ENCODE data around the gene KPNA2. TPM values are rescaled to one million over a fixed set of nuclear protein-coding genes. Genes with fewer than 3 reads are reported as not detected.

KPNA2 gene
- total and polyA plus RNA-seq, 2 of the 13 experiments (the other 11 are each of a cell fraction or from before 2014, with no cell fraction given) = 111 to 305 TPM

DNA sequence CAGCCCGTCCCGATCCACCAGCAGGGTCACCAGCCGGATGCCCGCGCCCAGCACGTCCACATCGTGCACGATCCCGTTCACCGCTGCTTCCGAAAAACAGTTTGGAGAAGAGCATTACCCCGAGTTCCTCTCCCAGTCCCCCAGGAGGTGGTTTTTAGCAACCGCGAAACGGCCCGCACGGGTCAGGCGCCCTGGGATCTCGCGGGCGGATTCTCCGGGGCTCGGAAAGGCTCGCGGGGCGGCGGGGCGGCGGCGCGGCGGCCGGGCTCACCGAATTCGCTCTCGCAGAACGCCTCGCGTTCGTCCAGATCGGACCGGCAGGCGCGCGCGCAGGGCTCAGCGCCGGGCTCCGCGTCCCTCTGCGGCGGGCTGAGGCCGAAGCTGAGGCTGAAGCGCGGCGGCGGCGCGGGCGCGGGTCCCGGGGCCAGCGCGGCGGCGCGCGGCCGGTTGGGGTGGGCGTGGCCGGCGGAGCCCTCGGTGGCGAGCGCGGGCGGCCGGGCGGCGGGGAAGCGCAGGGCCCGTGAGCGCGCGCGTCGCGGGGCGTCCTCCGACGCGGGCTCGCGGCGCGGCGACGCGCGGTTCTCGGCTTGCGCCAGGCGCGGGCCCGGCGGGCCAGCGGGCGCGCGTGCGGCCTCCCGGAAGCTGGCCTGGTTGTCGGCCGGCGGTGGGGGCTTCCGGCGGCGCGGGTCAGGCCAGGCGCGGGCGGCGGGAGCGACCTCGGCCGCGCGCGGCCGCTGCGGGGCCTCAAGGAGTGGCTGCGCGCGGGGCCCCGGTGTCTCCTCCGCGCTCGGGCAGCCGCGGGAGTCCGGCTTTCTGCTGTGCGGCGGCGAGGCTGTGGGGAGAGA, 42.2 kb upstream of the KPNA2 start (continued):
- TF ChIP-seq NCOR1 (IDR thresholded peaks at IDR 0.05; ENCODE audit: borderline replicate concordance, low read length) = no peak
- no peak for TF ChIP-seq DNMT3B (CRISPR knock-in tag; conservative IDR thresholded peaks at IDR 0.05)
- TF ChIP-seq, protein P1, sequence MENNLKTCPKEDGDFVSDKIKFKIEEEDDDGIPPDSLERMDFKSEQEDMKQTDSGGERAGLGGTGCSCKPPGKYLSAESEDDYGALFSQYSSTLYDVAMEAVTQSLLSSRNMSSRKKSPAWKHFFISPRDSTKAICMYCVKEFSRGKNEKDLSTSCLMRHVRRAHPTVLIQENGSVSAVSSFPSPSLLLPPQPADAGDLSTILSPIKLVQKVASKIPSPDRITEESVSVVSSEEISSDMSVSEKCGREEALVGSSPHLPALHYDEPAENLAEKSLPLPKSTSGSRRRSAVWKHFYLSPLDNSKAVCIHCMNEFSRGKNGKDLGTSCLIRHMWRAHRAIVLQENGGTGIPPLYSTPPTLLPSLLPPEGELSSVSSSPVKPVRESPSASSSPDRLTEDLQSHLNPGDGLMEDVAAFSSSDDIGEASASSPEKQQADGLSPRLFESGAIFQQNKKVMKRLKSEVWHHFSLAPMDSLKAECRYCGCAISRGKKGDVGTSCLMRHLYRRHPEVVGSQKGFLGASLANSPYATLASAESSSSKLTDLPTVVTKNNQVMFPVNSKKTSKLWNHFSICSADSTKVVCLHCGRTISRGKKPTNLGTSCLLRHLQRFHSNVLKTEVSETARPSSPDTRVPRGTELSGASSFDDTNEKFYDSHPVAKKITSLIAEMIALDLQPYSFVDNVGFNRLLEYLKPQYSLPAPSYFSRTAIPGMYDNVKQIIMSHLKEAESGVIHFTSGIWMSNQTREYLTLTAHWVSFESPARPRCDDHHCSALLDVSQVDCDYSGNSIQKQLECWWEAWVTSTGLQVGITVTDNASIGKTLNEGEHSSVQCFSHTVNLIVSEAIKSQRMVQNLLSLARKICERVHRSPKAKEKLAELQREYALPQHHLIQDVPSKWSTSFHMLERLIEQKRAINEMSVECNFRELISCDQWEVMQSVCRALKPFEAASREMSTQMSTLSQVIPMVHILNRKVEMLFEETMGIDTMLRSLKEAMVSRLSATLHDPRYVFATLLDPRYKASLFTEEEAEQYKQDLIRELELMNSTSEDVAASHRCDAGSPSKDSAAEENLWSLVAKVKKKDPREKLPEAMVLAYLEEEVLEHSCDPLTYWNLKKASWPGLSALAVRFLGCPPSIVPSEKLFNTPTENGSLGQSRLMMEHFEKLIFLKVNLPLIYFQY (CRISPR knock-in tag; IDR thresholded peaks at IDR 0.05; ENCODE audit: borderline replicate concordance) = no peak
- TF ChIP-seq, protein P2, sequence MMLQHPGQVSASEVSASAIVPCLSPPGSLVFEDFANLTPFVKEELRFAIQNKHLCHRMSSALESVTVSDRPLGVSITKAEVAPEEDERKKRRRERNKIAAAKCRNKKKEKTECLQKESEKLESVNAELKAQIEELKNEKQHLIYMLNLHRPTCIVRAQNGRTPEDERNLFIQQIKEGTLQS (CRISPR knock-in tag; IDR thresholded peaks at IDR 0.05) = no peak
- TF ChIP-seq ZNF326 (CRISPR knock-in tag; IDR thresholded peaks at IDR 0.05; ENCODE audit: borderline replicate concordance) = no peak
- no peak for TF ChIP-seq ZNF20 (CRISPR knock-in tag; IDR thresholded peaks at IDR 0.05)
- TF ChIP-seq, protein P3, sequence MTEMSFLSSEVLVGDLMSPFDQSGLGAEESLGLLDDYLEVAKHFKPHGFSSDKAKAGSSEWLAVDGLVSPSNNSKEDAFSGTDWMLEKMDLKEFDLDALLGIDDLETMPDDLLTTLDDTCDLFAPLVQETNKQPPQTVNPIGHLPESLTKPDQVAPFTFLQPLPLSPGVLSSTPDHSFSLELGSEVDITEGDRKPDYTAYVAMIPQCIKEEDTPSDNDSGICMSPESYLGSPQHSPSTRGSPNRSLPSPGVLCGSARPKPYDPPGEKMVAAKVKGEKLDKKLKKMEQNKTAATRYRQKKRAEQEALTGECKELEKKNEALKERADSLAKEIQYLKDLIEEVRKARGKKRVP (CRISPR knock-in tag; IDR thresholded peaks at IDR 0.05) = no peak
- TF ChIP-seq, protein P4, sequence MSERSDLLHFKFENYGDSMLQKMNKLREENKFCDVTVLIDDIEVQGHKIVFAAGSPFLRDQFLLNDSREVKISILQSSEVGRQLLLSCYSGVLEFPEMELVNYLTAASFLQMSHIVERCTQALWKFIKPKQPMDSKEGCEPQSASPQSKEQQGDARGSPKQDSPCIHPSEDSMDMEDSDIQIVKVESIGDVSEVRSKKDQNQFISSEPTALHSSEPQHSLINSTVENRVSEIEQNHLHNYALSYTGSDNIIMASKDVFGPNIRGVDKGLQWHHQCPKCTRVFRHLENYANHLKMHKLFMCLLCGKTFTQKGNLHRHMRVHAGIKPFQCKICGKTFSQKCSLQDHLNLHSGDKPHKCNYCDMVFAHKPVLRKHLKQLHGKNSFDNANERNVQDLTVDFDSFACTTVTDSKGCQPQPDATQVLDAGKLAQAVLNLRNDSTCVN (CRISPR knock-in tag; IDR thresholded peaks at IDR 0.05; ENCODE audit: borderline replicate concordance) = peak; percentile 60; the same call in 1 of the 2 replicates
- TF ChIP-seq ZSCAN29 (CRISPR knock-in tag; conservative IDR thresholded peaks at IDR 0.05) = no peak; the same call in 1 of the 2 replicates
- TF ChIP-seq, protein P5, sequence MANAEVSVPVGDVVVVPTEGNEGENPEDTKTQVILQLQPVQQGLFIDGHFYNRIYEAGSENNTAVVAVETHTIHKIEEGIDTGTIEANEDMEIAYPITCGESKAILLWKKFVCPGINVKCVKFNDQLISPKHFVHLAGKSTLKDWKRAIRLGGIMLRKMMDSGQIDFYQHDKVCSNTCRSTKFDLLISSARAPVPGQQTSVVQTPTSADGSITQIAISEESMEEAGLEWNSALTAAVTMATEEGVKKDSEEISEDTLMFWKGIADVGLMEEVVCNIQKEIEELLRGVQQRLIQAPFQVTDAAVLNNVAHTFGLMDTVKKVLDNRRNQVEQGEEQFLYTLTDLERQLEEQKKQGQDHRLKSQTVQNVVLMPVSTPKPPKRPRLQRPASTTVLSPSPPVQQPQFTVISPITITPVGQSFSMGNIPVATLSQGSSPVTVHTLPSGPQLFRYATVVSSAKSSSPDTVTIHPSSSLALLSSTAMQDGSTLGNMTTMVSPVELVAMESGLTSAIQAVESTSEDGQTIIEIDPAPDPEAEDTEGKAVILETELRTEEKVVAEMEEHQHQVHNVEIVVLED (CRISPR knock-in tag; IDR thresholded peaks at IDR 0.05; ENCODE audit: borderline replicate concordance) = peak; percentile 66; the same call in 1 of the 2 replicates
- no peak; the same call in 1 of the 2 replicates for TF ChIP-seq ZSCAN9 (CRISPR knock-in tag; IDR thresholded peaks at IDR 0.05; ENCODE audit: borderline replicate concordance)
- TF ChIP-seq ZNF644 (CRISPR knock-in tag; IDR thresholded peaks at IDR 0.05; ENCODE audit: low read depth) = no peak
- no peak for TF ChIP-seq SETDB1 (CRISPR knock-in tag; IDR thresholded peaks at IDR 0.05; ENCODE audit: borderline replicate concordance)
- TF ChIP-seq POLR2AphosphoS5 (IDR thresholded peaks at IDR 0.05; ENCODE audit: low read depth, low read length) = no peak
- TF ChIP-seq NR2F6 (IDR thresholded peaks at IDR 0.05) = no peak
- no peak for TF ChIP-seq NR2F6 (CRISPR knock-in tag; IDR thresholded peaks at IDR 0.05)
- TF ChIP-seq, protein P6, sequence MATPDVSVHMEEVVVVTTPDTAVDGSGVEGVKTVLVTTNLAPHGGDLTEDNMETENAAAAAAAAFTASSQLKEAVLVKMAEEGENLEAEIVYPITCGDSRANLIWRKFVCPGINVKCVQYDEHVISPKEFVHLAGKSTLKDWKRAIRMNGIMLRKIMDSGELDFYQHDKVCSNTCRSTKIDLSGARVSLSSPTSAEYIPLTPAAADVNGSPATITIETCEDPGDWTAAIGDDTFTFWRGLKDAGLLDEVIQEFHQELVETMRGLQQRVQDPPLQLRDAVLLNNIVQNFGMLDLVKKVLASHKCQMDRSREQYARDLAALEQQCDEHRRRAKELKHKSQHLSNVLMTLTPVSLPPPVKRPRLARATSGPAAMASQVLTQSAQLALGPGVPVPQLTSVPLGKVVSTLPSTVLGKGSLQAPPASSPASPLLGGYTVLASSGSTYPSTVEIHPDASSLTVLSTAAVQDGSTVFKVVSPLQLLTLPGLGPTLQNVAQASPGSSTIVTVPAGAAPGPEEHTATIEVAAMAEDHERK (CRISPR knock-in tag; IDR thresholded peaks at IDR 0.05; ENCODE audit: low read depth) = no peak
- no peak for TF ChIP-seq ZNF484 (CRISPR knock-in tag; IDR thresholded peaks at IDR 0.05; ENCODE audit: borderline replicate concordance, low read depth)

Measured in HepG2 (cell line).